Activated CD4-positive, alpha-beta T cell treated with anti-CD3 and anti-CD28 coated beads for 1 hour (primary cell): ENCODE measurements around the gene GPC1.

Source experiments
- DNase-seq: peaks from one replicate; pipeline ENCODE4 v3.0.0-alpha.2; 2020

Gene GPC1

GRCh38 chr2:240444464-240444863, 9.0 kb downstream of the GPC1 start:
- no peak for DNase-seq

GRCh38 chr2:240445961-240446663, 10.6 kb downstream of the GPC1 start:
- DNase-seq: no peak

GRCh38 chr2:240446664-240447175, 11.3 kb downstream of the GPC1 start:
- no peak for DNase-seq

GRCh38 chr2:240447331-240447730, 11.9 kb downstream of the GPC1 start:
- DNase-seq: no peak

GRCh38 chr2:240447934-240448333, 12.5 kb downstream of the GPC1 start:
- no peak for DNase-seq

GRCh38 chr2:240448387-240449274, 13.2 kb downstream of the GPC1 start:
- DNase-seq: no peak

- DNase-seq: no peak
Observed at GRCh38 chr2:240449764-240450531, 14.5 kb downstream of the GPC1 start.

- DNase-seq: no peak
Observed at GRCh38 chr2:240450532-240451107, 15.2 kb downstream of the GPC1 start.

- DNase-seq: no peak
Observed at GRCh38 chr2:240451108-240451611, 15.7 kb downstream of the GPC1 start.

- no peak for DNase-seq
Observed at GRCh38 chr2:240451791-240452461, 16.5 kb downstream of the GPC1 start.

GRCh38 chr2:240452462-240453256, 17.2 kb downstream of the GPC1 start:
- DNase-seq: no peak

- DNase-seq: no peak
Observed at GRCh38 chr2:240453461-240454105, 18.1 kb downstream of the GPC1 start.

- DNase-seq: no peak
Observed at GRCh38 chr2:240454106-240454901, 18.8 kb downstream of the GPC1 start.

- DNase-seq: no peak
Observed at GRCh38 chr2:240455272-240455646, 19.8 kb downstream of the GPC1 start.

GRCh38 chr2:240455647-240456446, 20.4 kb downstream of the GPC1 start:
- no peak for DNase-seq

- no peak for DNase-seq
Observed at GRCh38 chr2:240456447-240457222, 21.2 kb downstream of the GPC1 start.

- no peak for DNase-seq
Observed at GRCh38 chr2:240457223-240458043, 22.0 kb downstream of the GPC1 start.
